Motor neuron (in vitro differentiated cells): ENCODE data around the gene EAF1. TPM values are rescaled to one million over a fixed set of nuclear protein-coding genes. Genes with fewer than 3 reads are reported as not detected.
"Not testable (repeated sequence)": the region's sequence is repeated elsewhere in the genome, so short reads cannot be mapped to it uniquely, and the experiment has no call there.

Experiments
- ATAC-seq, 8 experiments: fragments of 200-7000 bp; cut with Tn5 transposase; replicated peaks in 6 of 8; 2 replicates each; pipeline ENCODE4 v1.8.0; 2021; ENCODE audit warnings: mild to moderate bottlenecking in 8 of 8, moderate library complexity in 8 of 8
- H3K27ac ChIP-seq, 2 donors: fragments of 250-450 bp; sonication (Bioruptor Pico); 2 replicates each; pipeline ENCODE4 v1.9.0; 2021; ENCODE audit warnings: antibody characterized with exemption in 2 of 2, mild to moderate bottlenecking in 2 of 2, moderate library complexity in 1 of 2
- H3K4me1 ChIP-seq, 2 donors: fragments of 250-450 bp; sonication (Bioruptor Pico); replicated peaks in 1 of 2; 2 replicates each; pipeline ENCODE4 v1.6.1; 2021; ENCODE audit warnings: antibody characterized with exemption in 2 of 2, mild to moderate bottlenecking in 2 of 2, moderate library complexity in 1 of 2
- H3K4me3 ChIP-seq, 5 donors: fragments of 250-450 bp; sonication (Bioruptor Pico); 2 replicates each; pipeline ENCODE4 v1.9.0; 2021; ENCODE audit warnings: antibody characterized with exemption in 5 of 5, mild to moderate bottlenecking in 5 of 5, moderate library complexity in 4 of 5
- WGBS, 10 experiments: fragments of 450-650 bp; shearing (Covaris generic); methylation state at CpG; one replicate each; pipeline ENCODE4 v1.0.0; 2022; 5-methylcytosine and 5-hydroxymethylcytosine counted together
- in situ Hi-C, 9 experiments: fragments of 400-800 bp; cut with MboI; loops; one replicate each; pipeline ENCODE4 v1.15.0; 2021; ENCODE audit warnings: low sequenced_read_pairs in 9 of 9, low pct_unique_long_range_greater_than_20kb in 2 of 9; ENCODE audit not compliant: unreplicated experiment in 9 of 9
- total RNA-seq, 8 experiments: library from RNA; unstranded; fragments of 300-600 nt; gene quantifications; 2 replicates each; pipeline versions ENCODE4 v1.2.3 to v1.2.4, GENCODE V29; 2022

EAF1 gene
- total RNA-seq, 8 experiments from 2014 or later: 16.8 to 34.4 (median 26.7) TPM

- WGBS, 10 experiments: 11 to 71% (median 44%) methylated on average over 1 to 6 of the region's 6 CpGs; no CpG with 5 or more reads in 1 of the 10 experiments
- peak in 3 of 8 experiments; percentile 35 to 85 (median 48) for ATAC-seq
- in situ Hi-C loops: no loop called here
These were observed 50.7 kb downstream of the EAF1 start for GRCh38 chr3:15477951-15478639.

GRCh38 chr3:15478640-15478979 is 51.2 kb downstream of the EAF1 start:
- 20 to 100% (median 82%) methylated on average over 1 to 5 of the region's 5 CpGs; no CpG with 5 or more reads in 7 of the 10 experiments for WGBS, 10 experiments
- no peak overlapping the region for H3K4me3 ChIP-seq
- peaks cover 7 to 17% of the 10 kb centered on the region in 2 donors for H3K4me1 ChIP-seq
- ATAC-seq: peak in 1 of 8 experiments; percentile 9
- H3K27ac ChIP-seq: no peak overlapping the region
- in situ Hi-C loops: no loop called here

More at GRCh38 chr3:15477951-15478639, 50.7 kb downstream of the EAF1 start:
- Histone ChIP-seq H3K4me1 (peaks cover 7 to 17% of the 10 kb centered on the region in 2 donors), H3K4me3 (no peak overlapping the region), H3K27ac (no peak overlapping the region)

- Histone ChIP-seq H3K27ac (no peak overlapping the region), H3K4me3 (no peak overlapping the region), H3K4me1 (peaks cover 7 to 17% of the 10 kb centered on the region in 2 donors)
- in situ Hi-C loops: no loop called here
- ATAC-seq: peak in 1 of 8 experiments; percentile 59
These were observed 52.2 kb downstream of the EAF1 start for GRCh38 chr3:15479400-15480224.

- H3K4me3 ChIP-seq, ATAC-seq, in situ Hi-C loops, H3K27ac ChIP-seq, H3K4me1 ChIP-seq: not testable (repeated sequence)
- WGBS, 10 experiments: 67 to 93% (median 87%) methylated on average over 1 to 6 of the region's 6 CpGs
These were observed 57.2 kb downstream of the EAF1 start for GRCh38 chr3:15484551-15484950.

- 86 to 100% (median 92%) methylated on average over 1 to 2 of the region's 2 CpGs; no CpG with 5 or more reads in 4 of the 10 experiments for WGBS, 10 experiments
- ATAC-seq: no peak
- no peaks in the 10 kb centered on the region for H3K4me1 ChIP-seq
- no peak overlapping the region for H3K27ac ChIP-seq
- in situ Hi-C loops: no loop called here
- no peak overlapping the region for H3K4me3 ChIP-seq
These were observed 58.6 kb downstream of the EAF1 start for GRCh38 chr3:15486020-15486419.

GRCh38 chr3:15486979-15487378 is 59.6 kb downstream of the EAF1 start:
- Histone ChIP-seq H3K4me3 (no peak overlapping the region), H3K27ac (no peak overlapping the region), H3K4me1 (no peaks in the 10 kb centered on the region)
- no peak for ATAC-seq
- in situ Hi-C loops: no loop called here
- WGBS, 10 experiments: 66 to 100% (median 93%) methylated on average over 1 to 4 of the region's 4 CpGs; no CpG with 5 or more reads in 3 of the 10 experiments

- Histone ChIP-seq H3K4me3 (no peak overlapping the region), H3K4me1 (no peaks in the 10 kb centered on the region), H3K27ac (no peak overlapping the region)
- in situ Hi-C loops: no loop called here
- ATAC-seq: no peak
- WGBS, 10 experiments: 76 to 100% (median 89%) methylated on average over 1 to 8 of the region's 9 CpGs; no CpG with 5 or more reads in 1 of the 10 experiments
These were observed 60.6 kb downstream of the EAF1 start for GRCh38 chr3:15488002-15488401.

- no peak overlapping the region for H3K27ac ChIP-seq
- H3K4me3 ChIP-seq: no peak overlapping the region
- H3K4me1 ChIP-seq: peaks cover 0 to 2% of the 10 kb centered on the region in 2 donors
- in situ Hi-C loops: no loop called here
- no peak for ATAC-seq
- 80 to 100% (median 94%) methylated on average over 1 to 2 of the region's 2 CpGs; no CpG with 5 or more reads in 3 of the 10 experiments for WGBS, 10 experiments
These were observed 62.8 kb downstream of the EAF1 start for GRCh38 chr3:15490158-15490557.

GRCh38 chr3:15491143-15491542 is 63.7 kb downstream of the EAF1 start:
- in situ Hi-C loops: no loop called here
- 69 to 100% (median 89%) methylated on average over 2 to 8 of the region's 8 CpGs; no CpG with 5 or more reads in 2 of the 10 experiments for WGBS, 10 experiments
- peaks cover 9 to 12% of the 10 kb centered on the region in 2 donors for H3K4me1 ChIP-seq

More at GRCh38 chr3:15491143-15491542, 63.7 kb downstream of the EAF1 start:
- no peak for ATAC-seq
- Histone ChIP-seq H3K27ac (no peak overlapping the region), H3K4me3 (no peak overlapping the region)

Other genes with a start within 250 kb of the EAF1 start
- 10 to 100 TPM; 23.4 to 44.3 (median 32.6) TPM for gene CAPN7, start 221.4 kb upstream of the EAF1 start, total RNA-seq
- 100 to 1,000 TPM in 1 of 8 experiments, 10 to 100 TPM in 7; 14.3 to 140 (median 38.9) TPM for gene SH3BP5, start 95.0 kb upstream of the EAF1 start, total RNA-seq
- 10 to 100 TPM; 25.0 to 41.6 (median 25.5) TPM for gene METTL6, start 54 bp upstream of the EAF1 start, total RNA-seq
- 10 to 100 TPM in 1 of 8 experiments, 1 to 10 TPM in 7; 1.7 to 10.1 (median 3.1) TPM for gene COLQ, start 94.1 kb downstream of the EAF1 start, total RNA-seq
- 10 to 100 TPM; 17.0 to 34.7 (median 23.7) TPM for gene HACL1, start 174.0 kb downstream of the EAF1 start, total RNA-seq
- gene BTD, start 174.1 kb downstream of the EAF1 start, total RNA-seq: 10 to 100 TPM in 3 of 8 experiments, 1 to 10 TPM in 5; 4.3 to 17.7 (median 8.0) TPM